ENCODE data around the gene IREB2. TPM values are rescaled to one million over a fixed set of nuclear protein-coding genes. Genes with fewer than 3 reads are reported as not detected.

The IREB2 gene
- total RNA-seq, 4 donors from 2014 or later = 17.5 to 23.7 (median 19.4) TPM

DNA sequence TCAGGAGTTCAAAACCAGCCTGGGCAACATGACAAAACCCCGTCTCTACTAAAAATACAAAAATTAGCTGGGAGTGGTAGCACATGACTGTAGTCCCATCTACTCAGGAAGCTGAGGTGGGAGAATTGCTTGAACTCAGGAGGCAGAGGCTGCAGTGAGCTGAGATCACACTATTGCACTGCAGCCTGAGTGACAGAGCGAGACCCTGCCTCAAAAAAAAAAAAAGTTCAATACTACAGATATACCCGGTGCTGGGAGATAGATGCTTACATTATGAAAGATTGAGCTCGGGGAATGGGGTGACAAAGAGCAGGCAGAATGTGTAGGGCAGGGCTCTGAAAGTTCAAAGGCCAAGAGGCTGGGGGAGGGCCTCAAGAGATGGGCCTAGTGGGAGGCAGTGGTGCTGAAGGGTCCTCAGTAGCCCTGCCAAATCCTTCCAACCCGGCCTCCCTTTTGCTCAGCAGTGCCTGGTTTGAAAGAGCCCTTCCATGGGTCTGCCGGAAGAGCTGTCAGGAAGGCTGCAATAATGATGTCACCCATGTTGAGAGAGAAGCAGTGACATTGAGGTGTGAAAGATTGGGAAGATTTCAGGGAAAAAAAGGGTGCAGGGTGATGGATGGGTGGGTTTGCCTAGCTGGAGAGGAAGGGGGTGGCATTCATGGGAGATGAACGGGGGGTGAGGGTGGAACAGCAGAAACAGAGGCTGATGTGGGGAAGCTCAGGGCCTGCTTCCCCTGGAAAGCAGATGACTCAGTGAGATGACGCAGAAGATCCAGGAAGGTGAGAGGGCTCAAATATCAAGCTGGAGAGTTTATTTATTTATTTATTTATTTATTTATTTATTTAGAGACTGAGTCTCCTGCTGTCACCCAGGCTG, 20.0 kb upstream of the IREB2 start:
- no peak overlapping the region for H3K27ac ChIP-seq (replicated peaks in 1 of 4)
- no peak for DNase-seq (ENCODE audit: extremely low spot score)
- intact Hi-C loops (cut with DNase I) = loop anchor here (10.0 kb wide), 1 partner anchor 63 kb away; no protein-coding TSS in a partner anchor
- no peak overlapping the region for H3K4me3 ChIP-seq
- 68% methylated on average over 8 of the region's 8 CpGs for WGBS
- no peaks in the 10 kb centered on the region for H3K36me3 ChIP-seq
- no peaks in the 10 kb centered on the region for H3K9me3 ChIP-seq
- peaks cover 0 to 5% (median 0%) of the 10 kb centered on the region in 4 donors for H3K27me3 ChIP-seq
- H3K4me1 ChIP-seq = peaks cover 0 to 5% (median 2%) of the 10 kb centered on the region in 4 donors
- TF ChIP-seq POLR2AphosphoS5 (IDR thresholded peaks at IDR 0.05) = no peak
- TF ChIP-seq, protein P1, sequence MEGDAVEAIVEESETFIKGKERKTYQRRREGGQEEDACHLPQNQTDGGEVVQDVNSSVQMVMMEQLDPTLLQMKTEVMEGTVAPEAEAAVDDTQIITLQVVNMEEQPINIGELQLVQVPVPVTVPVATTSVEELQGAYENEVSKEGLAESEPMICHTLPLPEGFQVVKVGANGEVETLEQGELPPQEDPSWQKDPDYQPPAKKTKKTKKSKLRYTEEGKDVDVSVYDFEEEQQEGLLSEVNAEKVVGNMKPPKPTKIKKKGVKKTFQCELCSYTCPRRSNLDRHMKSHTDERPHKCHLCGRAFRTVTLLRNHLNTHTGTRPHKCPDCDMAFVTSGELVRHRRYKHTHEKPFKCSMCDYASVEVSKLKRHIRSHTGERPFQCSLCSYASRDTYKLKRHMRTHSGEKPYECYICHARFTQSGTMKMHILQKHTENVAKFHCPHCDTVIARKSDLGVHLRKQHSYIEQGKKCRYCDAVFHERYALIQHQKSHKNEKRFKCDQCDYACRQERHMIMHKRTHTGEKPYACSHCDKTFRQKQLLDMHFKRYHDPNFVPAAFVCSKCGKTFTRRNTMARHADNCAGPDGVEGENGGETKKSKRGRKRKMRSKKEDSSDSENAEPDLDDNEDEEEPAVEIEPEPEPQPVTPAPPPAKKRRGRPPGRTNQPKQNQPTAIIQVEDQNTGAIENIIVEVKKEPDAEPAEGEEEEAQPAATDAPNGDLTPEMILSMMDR (IDR thresholded peaks at IDR 0.05) = no peak
- no peak for TF ChIP-seq EP300 (IDR thresholded peaks at IDR 0.05)
- TF ChIP-seq POLR2A (IDR thresholded peaks at IDR 0.05; ENCODE audit: low read depth) = no peak

DNA sequence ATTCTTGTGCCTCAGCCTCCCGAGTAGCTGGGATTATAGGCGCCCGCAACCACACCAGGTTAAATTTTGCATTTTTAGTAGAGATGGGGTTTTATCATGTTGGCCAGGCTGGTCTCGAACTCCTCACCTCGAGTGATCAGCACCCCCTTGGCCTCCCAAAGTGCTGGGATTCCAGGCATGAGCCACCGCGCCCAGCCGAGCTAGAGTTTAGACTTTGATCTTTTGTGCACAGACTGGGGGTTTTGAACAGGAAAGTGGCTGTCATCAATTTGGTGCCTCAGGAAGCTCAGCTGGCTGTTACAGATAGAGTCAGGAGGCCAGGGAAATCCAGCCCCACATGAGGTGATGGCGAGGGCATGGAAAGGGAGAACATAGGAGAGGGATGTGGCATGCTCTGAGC, 19.3 kb upstream of the IREB2 start:
- intact Hi-C loops (cut with DNase I) = loop anchor here (10.0 kb wide), 1 partner anchor 64 kb away; no protein-coding TSS in a partner anchor
- Histone ChIP-seq H3K4me1 (peaks cover 0 to 6% (median 2%) of the 10 kb centered on the region in 4 donors), H3K9me3 (no peaks in the 10 kb centered on the region), H3K36me3 (no peaks in the 10 kb centered on the region), H3K4me3 (no peak overlapping the region), H3K27ac (replicated peaks in 1 of 4) (no peak overlapping the region), H3K27me3 (peaks cover 0 to 3% (median 0%) of the 10 kb centered on the region in 4 donors)
- 80% methylated on average over 9 of the region's 9 CpGs for WGBS
- TF ChIP-seq, protein P1 (IDR thresholded peaks at IDR 0.05) = no peak
- TF ChIP-seq POLR2A (IDR thresholded peaks at IDR 0.05; ENCODE audit: low read depth) = no peak
- TF ChIP-seq EP300 (IDR thresholded peaks at IDR 0.05) = no peak
- TF ChIP-seq POLR2AphosphoS5 (IDR thresholded peaks at IDR 0.05) = no peak
- DNase-seq (ENCODE audit: extremely low spot score) = no peak

GRCh38 chr15:78419367-78419766, 18.6 kb upstream of the IREB2 start:
- Histone ChIP-seq H3K27me3 (peaks cover 0 to 3% (median 0%) of the 10 kb centered on the region in 4 donors), H3K36me3 (no peaks in the 10 kb centered on the region), H3K27ac (replicated peaks in 1 of 4) (no peak overlapping the region), H3K9me3 (no peaks in the 10 kb centered on the region), H3K4me1 (peaks cover 0 to 6% (median 2%) of the 10 kb centered on the region in 4 donors), H3K4me3 (no peak overlapping the region)
- WGBS = 94% methylated on average over 3 of the region's 3 CpGs
- no peak for DNase-seq (ENCODE audit: extremely low spot score)
- TF ChIP-seq, protein P1 (IDR thresholded peaks at IDR 0.05) = no peak
- no peak for TF ChIP-seq POLR2AphosphoS5 (IDR thresholded peaks at IDR 0.05)
- TF ChIP-seq POLR2A (IDR thresholded peaks at IDR 0.05; ENCODE audit: low read depth) = no peak
- intact Hi-C loops (cut with DNase I) = loop anchor here (10.0 kb wide), 1 partner anchor 65 kb away; no protein-coding TSS in a partner anchor

DNA sequence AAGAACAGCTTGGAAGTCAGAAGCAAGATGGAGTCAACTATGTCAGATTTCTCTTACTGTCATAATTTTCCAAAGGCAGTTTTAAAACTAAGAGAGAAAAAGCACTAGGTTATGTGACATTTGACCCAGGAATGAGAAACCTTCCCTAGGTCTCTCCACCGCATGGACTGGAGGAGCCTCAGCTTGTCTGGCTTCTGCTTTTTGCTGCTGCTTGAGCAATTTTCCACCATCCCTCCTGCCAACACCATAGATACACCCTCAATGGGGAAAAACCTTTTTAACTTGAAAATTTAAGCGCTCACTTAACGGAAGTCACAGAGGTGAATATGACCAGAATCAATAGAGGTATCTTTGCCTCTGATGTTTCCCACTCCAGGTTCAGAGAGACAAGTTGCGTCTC, 17.8 kb upstream of the IREB2 start:
- no peak for DNase-seq (ENCODE audit: extremely low spot score)
- intact Hi-C loops (cut with DNase I) = loop anchor here (5.0 kb wide), 1 partner anchor 308 kb away; no protein-coding TSS in a partner anchor
- TF ChIP-seq POLR2AphosphoS5 (IDR thresholded peaks at IDR 0.05) (no peak), POLR2A (IDR thresholded peaks at IDR 0.05; ENCODE audit: low read depth) (no peak), EP300 (IDR thresholded peaks at IDR 0.05) (no peak)
- TF ChIP-seq, protein P1 (IDR thresholded peaks at IDR 0.05) = no peak
- 84% methylated on average over 4 of the region's 4 CpGs for WGBS
- no peak overlapping the region for H3K27ac ChIP-seq (replicated peaks in 1 of 4)
- no peaks in the 10 kb centered on the region for H3K9me3 ChIP-seq
- no peaks in the 10 kb centered on the region for H3K36me3 ChIP-seq
- no peak overlapping the region for H3K4me3 ChIP-seq
- H3K4me1 ChIP-seq = peaks cover 0 to 6% (median 2%) of the 10 kb centered on the region in 4 donors
- H3K27me3 ChIP-seq = peaks cover 0 to 8% (median 0%) of the 10 kb centered on the region in 4 donors

Measured in esophagus muscularis mucosa (tissue), 4 donors.